HG02588 (cell line): ENCODE results near the gene B4GALT5.

Experiments
- ATAC-seq: cut with Tn5 transposase; IDR thresholded peaks from one replicate; pipeline ENCODE4 v1.9.1; 2021; ENCODE audit warnings: mild to moderate bottlenecking, moderate library complexity; ENCODE audit not compliant: unreplicated experiment

The B4GALT5 gene

GRCh38 chr20:49701916-49702315 lies 11.8 kb downstream of the B4GALT5 start:
- no peak for ATAC-seq

DNA sequence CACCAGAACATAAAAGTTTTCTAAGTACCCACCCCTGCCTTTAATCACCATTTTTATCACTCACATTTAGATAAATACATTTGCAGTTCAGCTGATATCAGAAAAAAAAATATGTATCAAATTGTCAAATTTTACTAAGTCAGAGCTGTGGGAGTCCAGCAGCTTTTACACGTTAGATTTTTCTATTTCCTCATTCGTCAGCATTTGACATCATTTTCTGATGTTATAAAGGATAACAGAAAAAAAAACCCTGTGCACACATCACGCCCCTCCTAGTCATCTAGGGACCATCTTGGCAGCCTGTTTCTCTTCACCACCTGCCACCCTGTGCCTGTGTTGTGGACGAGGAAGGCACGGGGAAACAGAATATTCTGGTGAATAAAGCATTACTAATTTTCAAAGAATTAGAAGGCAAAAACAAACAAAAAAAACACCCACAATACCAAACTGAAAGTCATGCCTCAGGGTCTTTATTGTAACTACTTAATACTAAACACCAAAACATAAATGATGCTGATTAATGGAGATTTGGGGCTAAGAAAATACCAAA lies 12.4 kb downstream of the B4GALT5 start:
- no peak for ATAC-seq

- ATAC-seq: no peak
Measured at GRCh38 chr20:49700411-49701185, 13.1 kb downstream of the B4GALT5 start.

GRCh38 chr20:49699200-49699992 lies 14.3 kb downstream of the B4GALT5 start:
- ATAC-seq: no peak

- ATAC-seq: no peak
Measured at GRCh38 chr20:49698477-49698876, 15.2 kb downstream of the B4GALT5 start.

DNA sequence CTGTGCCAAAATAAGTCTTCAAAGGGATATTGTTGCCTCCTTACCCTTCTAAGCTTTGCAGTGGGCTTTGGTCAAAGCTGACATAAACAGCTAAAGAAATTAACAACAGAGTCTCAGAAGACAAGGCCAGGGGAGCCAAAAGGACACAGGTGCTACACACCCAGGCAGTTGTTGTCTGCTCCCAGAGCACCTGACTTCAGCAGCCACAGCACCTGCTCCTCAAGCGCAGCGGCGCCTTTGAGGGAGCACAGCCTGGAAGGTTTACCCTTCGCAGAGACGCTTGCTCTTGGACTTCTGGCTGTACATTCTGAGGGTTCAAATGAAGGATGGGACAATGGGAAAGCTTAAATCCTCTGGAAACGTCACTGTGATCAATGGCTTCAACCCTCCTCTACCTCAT lies 16.6 kb downstream of the B4GALT5 start:
- no peak for ATAC-seq

DNA sequence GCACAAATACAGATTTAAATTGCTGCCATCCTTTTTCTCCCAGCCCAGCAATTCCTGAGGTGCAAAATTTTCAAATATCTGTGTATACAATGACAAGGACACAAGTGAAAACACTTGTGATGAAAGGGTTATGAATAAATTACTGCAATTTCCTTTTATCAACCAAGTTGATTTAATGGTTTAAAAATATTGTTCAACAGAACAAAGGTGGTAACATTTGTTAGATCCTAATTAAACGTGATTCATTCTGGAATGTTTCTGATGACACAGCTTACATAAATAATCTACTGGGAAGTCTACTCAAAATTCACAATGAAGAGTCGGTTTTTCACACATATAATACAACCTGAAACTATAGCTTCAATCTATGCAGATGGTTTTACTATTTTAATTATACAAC lies 17.1 kb downstream of the B4GALT5 start:
- no peak for ATAC-seq

GRCh38 chr20:49695830-49696229 lies 17.8 kb downstream of the B4GALT5 start:
- ATAC-seq: no peak

DNA sequence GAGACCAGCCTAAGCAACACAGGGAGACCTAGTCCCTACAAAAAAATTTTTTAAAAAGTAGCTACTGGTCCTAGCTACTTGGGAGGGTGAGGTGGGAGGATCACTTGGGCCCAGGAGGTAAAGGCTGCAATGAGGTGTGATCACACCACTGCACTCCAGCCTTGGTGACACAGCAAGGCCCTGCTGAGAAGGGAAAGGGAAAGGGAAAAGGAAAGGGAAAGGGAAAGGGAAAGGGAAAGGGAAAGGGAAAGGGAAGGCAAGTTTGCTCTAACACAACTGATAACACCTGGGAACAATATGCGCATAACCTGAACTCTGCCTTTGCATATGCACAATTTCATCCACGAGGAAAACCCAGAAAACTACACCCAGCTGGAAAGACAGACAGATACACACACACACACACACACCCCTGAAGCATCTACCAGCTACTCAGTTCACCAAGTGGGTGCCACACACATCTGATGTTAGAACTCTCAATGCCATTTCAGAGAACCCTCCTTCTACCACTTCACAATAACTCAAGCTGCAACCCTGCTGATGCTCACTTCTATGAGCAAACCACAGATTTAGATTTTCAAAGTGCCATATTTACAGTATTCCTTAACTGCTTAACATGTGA lies 19.1 kb downstream of the B4GALT5 start:
- ATAC-seq: no peak

GRCh38 chr20:49693435-49694171 lies 20.1 kb downstream of the B4GALT5 start:
- no peak for ATAC-seq

DNA sequence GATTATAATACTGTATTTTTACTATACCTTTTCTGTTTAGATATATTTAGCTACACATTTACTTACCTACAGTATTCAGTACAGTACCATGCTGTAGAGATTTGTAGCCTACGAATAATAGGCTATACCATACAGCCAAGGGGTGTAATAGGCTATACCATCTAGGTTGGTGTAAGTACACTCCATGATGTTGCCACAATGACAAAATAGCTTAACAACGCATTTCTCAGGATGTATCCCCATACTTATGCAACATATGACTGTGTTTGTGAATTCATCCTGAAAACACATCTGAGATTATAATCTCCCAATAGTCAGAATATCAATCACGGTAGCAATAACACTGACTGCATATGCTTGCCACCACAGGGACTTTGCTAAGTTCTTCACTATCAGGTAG lies 20.7 kb downstream of the B4GALT5 start:
- no peak for ATAC-seq

DNA sequence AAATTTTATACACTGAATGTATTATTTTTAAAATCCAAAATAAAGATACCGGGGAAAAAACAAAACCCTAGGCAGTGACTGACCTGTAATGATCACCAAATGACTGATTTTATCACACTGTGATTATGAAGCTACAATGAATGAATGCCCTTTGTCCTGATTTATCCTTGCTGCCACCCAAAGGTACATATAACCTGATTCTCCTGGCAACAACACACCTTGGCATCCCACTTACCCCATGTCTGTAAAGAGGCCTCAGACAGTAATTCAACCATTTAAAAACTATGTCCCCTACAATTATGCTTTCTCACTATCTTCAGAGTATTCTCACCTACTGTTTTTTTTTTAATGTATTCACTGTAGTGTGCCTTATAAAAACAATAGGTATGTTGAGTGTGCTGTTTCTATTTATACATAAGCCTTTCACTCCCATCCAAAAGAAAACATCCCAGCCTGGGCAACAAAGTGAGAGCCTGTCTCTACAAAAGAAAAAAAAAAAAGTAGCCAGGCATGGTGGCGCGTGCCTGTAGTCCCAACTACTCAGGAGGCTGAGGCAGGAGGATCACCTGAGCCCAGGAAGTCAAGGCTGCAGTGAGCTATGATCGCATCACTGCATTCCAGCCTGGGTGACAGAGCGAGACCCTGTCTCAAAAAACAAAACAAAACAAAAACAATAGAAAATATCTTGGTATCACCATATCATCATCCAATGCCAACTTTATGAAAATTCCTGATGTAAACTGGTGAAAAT lies 21.7 kb downstream of the B4GALT5 start:
- ATAC-seq: no peak

GRCh38 chr20:49690899-49691620 lies 22.6 kb downstream of the B4GALT5 start:
- ATAC-seq: no peak

DNA sequence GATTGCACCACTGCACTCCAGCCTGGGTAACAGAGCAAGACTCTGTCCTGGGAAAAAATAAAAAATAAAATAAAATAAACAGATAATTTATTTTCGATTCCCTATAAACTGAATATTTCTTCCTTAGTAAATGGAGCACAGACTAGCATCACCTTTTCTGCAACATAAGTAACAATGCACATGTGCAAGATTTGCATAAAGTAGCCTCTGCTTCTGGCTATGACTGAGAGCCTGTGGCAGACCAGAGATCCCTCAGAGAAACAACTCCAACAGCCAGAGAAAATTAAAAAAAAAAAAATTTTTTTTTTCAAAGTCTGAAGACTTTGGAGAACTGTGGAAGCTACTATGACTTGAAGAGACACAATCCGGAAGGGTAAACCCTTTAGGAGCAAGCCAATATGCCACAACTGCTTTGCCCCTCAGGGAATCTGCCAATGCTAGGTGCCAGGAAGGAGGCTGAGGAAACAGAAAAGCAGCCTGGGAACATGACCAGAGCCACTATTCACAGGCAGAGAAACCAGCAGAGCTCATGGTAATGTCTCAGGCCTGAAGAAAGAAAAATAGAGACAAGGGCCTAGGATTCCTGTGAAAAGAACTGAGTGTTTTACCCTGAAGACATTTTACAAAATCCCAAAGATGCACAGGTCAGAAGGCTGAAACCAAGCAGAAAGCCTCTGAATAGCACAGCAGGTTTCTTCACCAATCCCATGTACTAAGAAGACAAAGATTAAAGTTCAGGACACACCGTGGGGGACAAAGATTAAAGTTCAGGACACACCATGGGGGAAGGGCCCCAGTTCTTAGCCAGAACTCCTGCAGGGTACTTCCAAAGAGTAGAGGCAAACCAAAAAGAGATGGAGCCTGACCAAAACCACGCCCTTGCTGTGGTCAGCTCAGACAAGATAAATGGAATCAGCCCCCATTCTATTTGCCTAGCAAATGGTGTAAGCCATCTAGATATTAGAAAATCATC lies 25.8 kb downstream of the B4GALT5 start:
- no peak for ATAC-seq

DNA sequence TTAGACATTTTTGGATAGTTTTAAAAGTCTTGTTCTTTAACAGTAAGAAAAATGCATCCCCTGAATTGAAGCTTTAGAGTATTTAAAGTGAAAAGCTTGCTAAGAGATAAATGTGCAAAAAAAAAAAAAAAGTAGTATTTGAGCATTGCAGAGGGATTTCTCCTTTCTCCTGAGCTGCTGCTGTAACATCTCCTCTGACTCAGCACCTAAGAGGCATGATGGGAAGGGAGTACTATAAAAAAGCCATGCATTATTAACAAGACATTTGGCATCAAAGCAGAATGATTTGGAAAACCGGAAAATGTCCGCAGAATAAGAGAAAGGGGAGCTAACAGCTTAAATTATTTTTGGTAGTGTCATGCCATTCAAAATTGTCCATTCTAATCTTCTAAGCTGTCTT lies 27.9 kb downstream of the B4GALT5 start:
- ATAC-seq: no peak

DNA sequence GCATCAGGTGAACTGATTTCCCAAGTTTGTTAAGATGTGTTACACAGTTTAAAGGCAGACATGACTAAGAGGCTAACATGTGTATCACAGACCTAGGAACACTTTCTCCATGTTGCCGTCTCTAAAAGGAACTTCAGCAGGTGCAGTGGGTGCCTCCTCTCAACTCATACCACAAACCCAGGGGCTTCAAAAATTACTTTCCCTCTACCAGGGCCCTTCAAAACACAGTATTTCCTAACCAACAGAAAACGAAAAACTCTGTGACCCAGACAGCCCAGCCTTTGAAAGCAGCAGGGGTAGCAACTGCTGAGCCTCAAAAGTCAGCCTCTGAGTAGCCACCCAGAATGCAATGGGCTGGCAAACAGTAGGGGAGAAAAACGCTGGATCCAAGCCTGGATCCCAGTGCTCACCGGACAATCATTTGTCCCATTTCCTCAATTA lies 28.5 kb downstream of the B4GALT5 start:
- no peak for ATAC-seq

DNA sequence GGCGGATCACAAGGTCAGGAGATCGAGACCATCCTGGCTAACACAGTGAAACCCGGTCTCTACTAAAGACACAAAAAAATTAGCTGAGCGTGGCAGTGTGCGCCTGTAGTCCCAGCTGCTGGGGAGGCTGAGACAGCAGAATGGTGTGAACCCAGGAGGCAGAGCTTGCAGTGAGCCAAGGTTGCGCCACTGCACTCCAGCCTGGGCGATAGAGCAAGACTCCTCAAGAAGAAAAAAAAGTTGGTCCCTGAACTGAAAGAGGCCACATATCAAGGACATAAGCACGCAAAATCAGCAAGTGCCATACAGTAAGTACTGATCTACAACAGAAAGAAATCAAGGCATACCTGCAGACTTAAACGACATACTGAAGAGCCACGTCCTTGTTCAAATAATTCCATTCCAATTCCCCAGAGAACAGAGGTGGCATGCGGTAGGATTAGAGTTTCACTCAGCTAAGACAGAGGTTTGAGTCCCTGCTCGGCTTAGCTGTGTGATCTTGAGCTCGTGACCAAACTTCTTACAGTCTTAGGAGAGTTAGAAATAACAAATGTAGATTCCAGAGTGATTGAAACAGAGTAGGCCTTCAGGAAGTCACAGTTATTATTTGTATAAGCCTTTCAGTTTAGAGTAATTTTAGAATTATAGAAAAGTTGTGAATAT lies 29.2 kb downstream of the B4GALT5 start:
- no peak for ATAC-seq

DNA sequence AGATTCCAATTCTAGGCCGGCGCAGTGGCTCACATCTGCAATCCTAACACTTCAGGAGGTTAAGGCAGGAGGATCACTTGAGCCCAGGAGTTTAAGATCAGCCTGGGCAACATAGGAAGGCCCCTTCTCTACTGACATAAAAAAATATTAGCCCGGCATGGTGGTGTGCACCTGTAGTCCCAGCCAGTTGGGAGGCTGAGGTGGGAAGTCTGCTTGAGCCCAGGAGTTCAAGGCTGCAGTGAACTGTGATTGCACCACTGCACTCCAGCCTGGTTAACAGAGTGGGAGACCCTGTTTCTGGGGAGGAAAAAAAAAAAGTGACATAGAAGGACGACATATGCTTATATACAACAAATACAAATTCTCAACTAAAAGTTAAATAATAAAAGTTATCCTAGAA lies 30.9 kb downstream of the B4GALT5 start:
- ATAC-seq: no peak
